ENCODE measurements around the gene SORCS1.

Gene SORCS1

GRCh38 chr10:107163076-107163855, 1.2 kb downstream of the SORCS1 start:
- no peak overlapping the region for H3K27ac ChIP-seq (ENCODE audit: low read depth, low read length)
- no peaks in the 10 kb centered on the region for H3K36me3 ChIP-seq (ENCODE audit: control insufficient read depth, low read length)
- no peaks in the 10 kb centered on the region for H3K4me1 ChIP-seq (ENCODE audit: control insufficient read depth, low read length)
- no peaks in the 10 kb centered on the region for H4K20me1 ChIP-seq (ENCODE audit: control insufficient read depth, insufficient read depth, low read depth, low read length)
- H3K9me3 ChIP-seq (ENCODE audit: control insufficient read depth, insufficient read depth, low read length) = no peaks in the 10 kb centered on the region
- H3K27me3 ChIP-seq (ENCODE audit: control insufficient read depth, low read length) = no peaks in the 10 kb centered on the region
- H3K4me3 ChIP-seq (ENCODE audit: low read length) = no peak overlapping the region
- H3K9me2 ChIP-seq (replicated peaks; ENCODE audit: control insufficient read depth, low read length) = no peaks in the 10 kb centered on the region
- H3F3A ChIP-seq (ENCODE audit: control insufficient read depth, insufficient read depth) = no peaks in the 10 kb centered on the region
- H3K4me2 ChIP-seq (ENCODE audit: low read length) = no peak overlapping the region
- TF ChIP-seq CTCF (IDR thresholded peaks at IDR 0.05; ENCODE audit: low read depth, low read length, poor library complexity, severe bottlenecking) (no peak), EZH2phosphoT487 (IDR thresholded peaks at IDR 0.05; ENCODE audit: borderline replicate concordance, low read length) (no peak)
- no peaks in the 10 kb centered on the region for H3K79me2 ChIP-seq (ENCODE audit: control insufficient read depth, low read length)

- no peaks in the 10 kb centered on the region for H4K20me1 ChIP-seq (ENCODE audit: control insufficient read depth, insufficient read depth, low read depth, low read length)
- H3F3A ChIP-seq (ENCODE audit: control insufficient read depth, insufficient read depth) = no peaks in the 10 kb centered on the region
- no peaks in the 10 kb centered on the region for H3K9me2 ChIP-seq (replicated peaks; ENCODE audit: control insufficient read depth, low read length)
- no peak for TF ChIP-seq EZH2phosphoT487 (IDR thresholded peaks at IDR 0.05; ENCODE audit: borderline replicate concordance, low read length)
- no peak for TF ChIP-seq CTCF (IDR thresholded peaks at IDR 0.05; ENCODE audit: low read depth, low read length, poor library complexity, severe bottlenecking)
- H3K9me3 ChIP-seq (ENCODE audit: control insufficient read depth, insufficient read depth, low read length) = no peaks in the 10 kb centered on the region
- H3K4me2 ChIP-seq (ENCODE audit: low read length) = no peak overlapping the region
- H3K4me3 ChIP-seq (ENCODE audit: low read length) = no peak overlapping the region
- no peak overlapping the region for H3K27ac ChIP-seq (ENCODE audit: low read depth, low read length)
- H3K36me3 ChIP-seq (ENCODE audit: control insufficient read depth, low read length) = no peaks in the 10 kb centered on the region
- H3K79me2 ChIP-seq (ENCODE audit: control insufficient read depth, low read length) = no peaks in the 10 kb centered on the region
- H3K4me1 ChIP-seq (ENCODE audit: control insufficient read depth, low read length) = no peaks in the 10 kb centered on the region
- H3K27me3 ChIP-seq (ENCODE audit: control insufficient read depth, low read length) = no peaks in the 10 kb centered on the region
Measured at GRCh38 chr10:107160866-107161265, 3.6 kb downstream of the SORCS1 start.

- Histone ChIP-seq H4K20me1 (ENCODE audit: control insufficient read depth, insufficient read depth, low read depth, low read length) (no peaks in the 10 kb centered on the region), H3K9me3 (ENCODE audit: control insufficient read depth, insufficient read depth, low read length) (no peaks in the 10 kb centered on the region), H3K4me3 (ENCODE audit: low read length) (no peak overlapping the region), H3K9me2 (replicated peaks; ENCODE audit: control insufficient read depth, low read length) (no peaks in the 10 kb centered on the region), H3K4me1 (ENCODE audit: control insufficient read depth, low read length) (no peaks in the 10 kb centered on the region), H3K27ac (ENCODE audit: low read depth, low read length) (no peak overlapping the region), H3K36me3 (ENCODE audit: control insufficient read depth, low read length) (no peaks in the 10 kb centered on the region), H3K79me2 (ENCODE audit: control insufficient read depth, low read length) (no peaks in the 10 kb centered on the region), H3F3A (ENCODE audit: control insufficient read depth, insufficient read depth) (no peaks in the 10 kb centered on the region), H3K4me2 (ENCODE audit: low read length) (no peak overlapping the region), H3K27me3 (ENCODE audit: control insufficient read depth, low read length) (no peaks in the 10 kb centered on the region)
- no peak for TF ChIP-seq CTCF (IDR thresholded peaks at IDR 0.05; ENCODE audit: low read depth, low read length, poor library complexity, severe bottlenecking)
- TF ChIP-seq EZH2phosphoT487 (IDR thresholded peaks at IDR 0.05; ENCODE audit: borderline replicate concordance, low read length) = no peak
Measured at GRCh38 chr10:107159871-107160270, 4.6 kb downstream of the SORCS1 start.
